HEK293T (cell line): ENCODE data around the gene CMTM1.

Source experiments
- CTCF ChIA-PET: fragments of 350-600 bp; formaldehyde crosslinking; extraction: SDS; loops from one replicate; lab custom pipeline; 2021; ENCODE audit warnings: antibody characterized with exemption, inconsistent platforms; lab: Yijun Ruan, JAX
- POLR2A ChIA-PET: fragments of 350-600 bp; formaldehyde crosslinking; extraction: SDS; loops from one replicate; lab custom pipeline; 2020; ENCODE audit warnings: antibody characterized with exemption, inconsistent platforms; lab: Yijun Ruan, JAX
- DNase-seq: peaks from one replicate; pipeline ENCODE4 v3.0.0; 2012; ENCODE audit warnings: mixed read lengths; ENCODE audit errors: extremely low spot score
- ARNT ChIP-seq: fragments of 450-650 bp; IDR thresholded peaks from 2 replicates; pipeline ENCODE4 v1.6.1; 2017; ENCODE audit warnings: mild to moderate bottlenecking
- BHLHE40 ChIP-seq: fragments of 450-650 bp; IDR thresholded peaks from 2 replicates; pipeline ENCODE4 v1.6.1; 2016; ENCODE audit warnings: mild to moderate bottlenecking, moderate library complexity, borderline replicate concordance
- CTBP1 ChIP-seq: fragments of 450-650 bp; IDR thresholded peaks from 2 replicates; pipeline ENCODE4 v1.6.1; 2016; ENCODE audit warnings: borderline replicate concordance
- ELF4 ChIP-seq: fragments of 450-650 bp; IDR thresholded peaks from 2 replicates; pipeline ENCODE4 v1.6.1; 2017; ENCODE audit warnings: antibody characterized with exemption
- FOXA1 ChIP-seq: fragments of 450-650 bp; IDR thresholded peaks from 2 replicates; pipeline ENCODE4 v1.6.1; 2016; ENCODE audit warnings: mild to moderate bottlenecking
- FOXK2 ChIP-seq: fragments of 450-650 bp; IDR thresholded peaks from 2 replicates; pipeline ENCODE4 v1.6.1; 2016; ENCODE audit warnings: mild to moderate bottlenecking
- FOXM1 ChIP-seq: fragments of 450-650 bp; IDR thresholded peaks from 2 replicates; pipeline ENCODE4 v1.6.1; 2017; ENCODE audit warnings: mild to moderate bottlenecking, borderline replicate concordance
- HDGF ChIP-seq: fragments of 450-650 bp; IDR thresholded peaks from 2 replicates; pipeline ENCODE4 v1.6.1; 2017; ENCODE audit warnings: antibody characterized with exemption, borderline replicate concordance
- L3MBTL2 ChIP-seq: fragments of 450-650 bp; conservative IDR thresholded peaks from 2 replicates; pipeline ENCODE4 v1.6.1; 2016; ENCODE audit warnings: mild to moderate bottlenecking
- LEF1 ChIP-seq: fragments of 450-650 bp; IDR thresholded peaks from 2 replicates; pipeline ENCODE4 v1.6.1; 2017; ENCODE audit warnings: mild to moderate bottlenecking, borderline replicate concordance
- NFRKB ChIP-seq: fragments of 450-650 bp; IDR thresholded peaks from 2 replicates; pipeline ENCODE4 v1.6.1; 2016; ENCODE audit warnings: mild to moderate bottlenecking, moderate library complexity
- PKNOX1 ChIP-seq: fragments of 450-650 bp; IDR thresholded peaks from 2 replicates; pipeline ENCODE4 v1.6.1; 2016
- SP1 ChIP-seq: fragments of 450-650 bp; IDR thresholded peaks from 2 replicates; pipeline ENCODE4 v1.6.1; 2017
- SUZ12 ChIP-seq: fragments of 450-650 bp; IDR thresholded peaks from 2 replicates; pipeline ENCODE4 v1.6.1; 2016; ENCODE audit warnings: mild to moderate bottlenecking
- ZNF384 ChIP-seq: fragments of 450-650 bp; IDR thresholded peaks from 2 replicates; pipeline ENCODE4 v1.6.1; 2016

Gene CMTM1

GRCh38 chr16:66566051-66566901, at the start of gene CMTM1:
CMTM1 (plus strand) TSS chr16:66566439; CDS start chr16:66566514, 75 bp downstream.
- POLR2A ChIA-PET, result no interaction called here
- DNase-seq, result no peak
- CTCF ChIA-PET, result no interaction called here
- no peak for TF ChIP-seq SP1
- no peak for TF ChIP-seq PKNOX1
- no peak for TF ChIP-seq FOXK2
- no peak for TF ChIP-seq FOXM1
- no peak for TF ChIP-seq HDGF
- TF ChIP-seq L3MBTL2, result no peak
- no peak for TF ChIP-seq CTBP1

DNA sequence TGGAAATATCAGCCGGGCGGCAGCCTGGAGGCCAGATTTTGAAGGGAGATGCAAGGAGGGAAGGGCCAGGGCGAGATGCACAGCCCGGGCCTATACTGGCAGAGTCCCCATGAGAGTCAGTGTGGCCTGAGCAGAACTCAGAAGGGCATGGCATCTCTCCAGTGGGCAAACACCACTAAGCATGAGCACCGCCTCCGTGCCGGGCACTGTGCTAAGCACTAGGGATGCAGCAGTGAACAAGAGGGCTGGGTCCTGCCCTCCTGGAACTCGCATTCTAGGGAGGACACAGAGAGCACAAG, 49.8 kb upstream of the CMTM1 start:
- ChIA-PET CTCF (no interaction called here), POLR2A (no interaction called here)
- TF ChIP-seq SP1, result no peak
- no peak for DNase-seq

- DNase-seq, result no peak
- POLR2A ChIA-PET, result no interaction called here
- CTCF ChIA-PET, result no interaction called here
- TF ChIP-seq HDGF (no peak), L3MBTL2 (no peak), FOXK2 (no peak), FOXA1 (no peak), ARNT (no peak), NFRKB (no peak), CTBP1 (no peak), PKNOX1 (no peak)
These were observed 49.2 kb upstream of the CMTM1 start for GRCh38 chr16:66516808-66517585.

- no peak for DNase-seq
- CTCF ChIA-PET, result no interaction called here
- POLR2A ChIA-PET, result no interaction called here
These were observed 48.5 kb upstream of the CMTM1 start for GRCh38 chr16:66517586-66518263.

GRCh38 chr16:66519482-66520373, 46.5 kb upstream of the CMTM1 start:
- no peak for DNase-seq
- TF ChIP-seq BHLHE40 (no peak), ELF4 (no peak), PKNOX1 (no peak), FOXK2 (no peak), ZNF384 (no peak), LEF1 (no peak), L3MBTL2 (no peak), SUZ12 (no peak), NFRKB (no peak), FOXM1 (no peak)
- POLR2A ChIA-PET, result no interaction called here
- CTCF ChIA-PET, result interaction anchor here (0.7 kb wide), 1 partner anchor 432 kb away, joined by 3 read pairs; no protein-coding TSS in a partner anchor

More at GRCh38 chr16:66517586-66518263, 48.5 kb upstream of the CMTM1 start:
- no peak for TF ChIP-seq HDGF
- TF ChIP-seq FOXM1, result no peak
- no peak for TF ChIP-seq BHLHE40
- TF ChIP-seq CTBP1, result no peak
- no peak for TF ChIP-seq LEF1
- TF ChIP-seq PKNOX1, result no peak
- TF ChIP-seq SUZ12, result no peak
- TF ChIP-seq FOXK2, result no peak
- TF ChIP-seq L3MBTL2, result no peak
- TF ChIP-seq ELF4, result no peak
